DOHH2 (cell line): Measurements from ENCODE around the gene CNOT6.

ENCODE experiments used
- H3F3A ChIP-seq: fragments of 200-600 bp; sonication (generic), shearing (Covaris generic); 2 replicates; pipeline ENCODE4 v1.6.0; 2016; ENCODE audit warnings: antibody characterized with exemption, mild to moderate bottlenecking; ENCODE audit not compliant: control insufficient read depth, insufficient read depth
- H3K27ac ChIP-seq: fragments of 200-600 bp; sonication (generic); 2 replicates; pipeline ENCODE4 v1.5.1; 2014; ENCODE audit warnings: low read depth, mild to moderate bottlenecking, low read length, moderate library complexity
- H3K27me3 ChIP-seq: fragments of 200-600 bp; sonication (generic); 2 replicates; pipeline ENCODE4 v1.6.1; 2014; ENCODE audit warnings: mild to moderate bottlenecking, low read length, mixed read lengths; ENCODE audit not compliant: control insufficient read depth
- H3K36me3 ChIP-seq: fragments of 200-600 bp; sonication (generic); 2 replicates; pipeline ENCODE4 v1.6.1; 2014; ENCODE audit warnings: mild to moderate bottlenecking, low read length, moderate library complexity, mixed read lengths; ENCODE audit not compliant: control insufficient read depth
- H3K4me1 ChIP-seq: fragments of 200-600 bp; sonication (generic); 2 replicates; pipeline ENCODE4 v1.6.1; 2014; ENCODE audit warnings: mild to moderate bottlenecking, low read length, mixed read lengths; ENCODE audit not compliant: control insufficient read depth
- H3K4me2 ChIP-seq: fragments of 200-600 bp; sonication (generic); 2 replicates; pipeline ENCODE4 v1.6.0; 2014; ENCODE audit warnings: mild to moderate bottlenecking, low read length, moderate library complexity
- H3K4me3 ChIP-seq: fragments of 200-600 bp; sonication (generic); 2 replicates; pipeline ENCODE4 v1.5.1; 2014; ENCODE audit warnings: mild to moderate bottlenecking, low read length, mixed read lengths
- H3K79me2 ChIP-seq: fragments of 200-600 bp; sonication (generic); 2 replicates; pipeline ENCODE4 v1.6.1; 2014; ENCODE audit warnings: mild to moderate bottlenecking, low read length, mixed read lengths; ENCODE audit not compliant: control insufficient read depth
- H3K9me2 ChIP-seq: fragments of 200-600 bp; sonication (generic); replicated peaks from 2 replicates; pipeline ENCODE4 v1.6.1; 2014; ENCODE audit warnings: mild to moderate bottlenecking, low read length, mixed read lengths; ENCODE audit not compliant: control insufficient read depth
- H3K9me3 ChIP-seq: fragments of 200-600 bp; sonication (generic); 2 replicates; pipeline ENCODE4 v1.6.1; 2014; ENCODE audit warnings: antibody characterized with exemption, low read length, mixed read lengths; ENCODE audit not compliant: control insufficient read depth, insufficient read depth
- H4K20me1 ChIP-seq: fragments of 200-600 bp; sonication (generic); 2 replicates; pipeline ENCODE4 v1.6.0; 2014; ENCODE audit warnings: low read depth, mild to moderate bottlenecking, antibody characterized with exemption, low read length, moderate library complexity; ENCODE audit not compliant: control insufficient read depth, insufficient read depth
- CTCF ChIP-seq: fragments of 200-600 bp; sonication (generic); IDR thresholded peaks from one replicate; pipeline ENCODE4 v1.5.1; 2014; ENCODE audit warnings: antibody characterized with exemption, mild to moderate bottlenecking, low read depth, low read length; ENCODE audit not compliant: poor library complexity, severe bottlenecking
- EZH2phosphoT487 ChIP-seq: fragments of 200-600 bp; sonication (generic); IDR thresholded peaks from 2 replicates; pipeline ENCODE4 v1.6.1; 2017; ENCODE audit warnings: borderline replicate concordance, mild to moderate bottlenecking, antibody characterized with exemption, low read length, moderate library complexity, mixed read lengths

CNOT6 gene

GRCh38 chr5:180598316-180598701 is 104.1 kb downstream of the CNOT6 start:
- Histone ChIP-seq H3F3A (no peaks in the 10 kb centered on the region), H3K79me2 (no peaks in the 10 kb centered on the region), H3K9me2 (no peaks in the 10 kb centered on the region), H3K4me1 (no peaks in the 10 kb centered on the region), H3K36me3 (no peaks in the 10 kb centered on the region), H3K9me3 (no peaks in the 10 kb centered on the region), H3K27me3 (no peaks in the 10 kb centered on the region), H3K27ac (no peak overlapping the region), H3K4me2 (no peak overlapping the region), H3K4me3 (no peak overlapping the region), H4K20me1 (no peaks in the 10 kb centered on the region)
- TF ChIP-seq CTCF (no peak), EZH2phosphoT487 (no peak)

GRCh38 chr5:180598797-180599589 is 104.8 kb downstream of the CNOT6 start:
- Histone ChIP-seq H3K4me1 (no peaks in the 10 kb centered on the region), H3F3A (no peaks in the 10 kb centered on the region), H3K79me2 (no peaks in the 10 kb centered on the region), H3K27me3 (no peaks in the 10 kb centered on the region), H3K4me2 (no peak overlapping the region), H3K27ac (no peak overlapping the region), H4K20me1 (no peaks in the 10 kb centered on the region), H3K36me3 (no peaks in the 10 kb centered on the region), H3K4me3 (no peak overlapping the region), H3K9me3 (no peaks in the 10 kb centered on the region), H3K9me2 (no peaks in the 10 kb centered on the region)
- no peak for TF ChIP-seq EZH2phosphoT487
- no peak for TF ChIP-seq CTCF

GRCh38 chr5:180599590-180599914 is 105.4 kb downstream of the CNOT6 start:
- no peaks in the 10 kb centered on the region for H3K79me2 ChIP-seq

More at GRCh38 chr5:180599590-180599914, 105.4 kb downstream of the CNOT6 start:
- Histone ChIP-seq H3K4me1 (no peaks in the 10 kb centered on the region), H3K27ac (no peak overlapping the region), H3K27me3 (no peaks in the 10 kb centered on the region), H3K9me3 (no peaks in the 10 kb centered on the region), H4K20me1 (no peaks in the 10 kb centered on the region), H3K4me3 (no peak overlapping the region), H3K36me3 (no peaks in the 10 kb centered on the region), H3F3A (no peaks in the 10 kb centered on the region), H3K9me2 (no peaks in the 10 kb centered on the region), H3K4me2 (no peak overlapping the region)
- TF ChIP-seq CTCF (no peak), EZH2phosphoT487 (no peak)
